ENCODE measurements around the gene RIOK2.
A peak's percentile ranks its signal among the peaks of the same experiment; 100 is the strongest.
"Not testable (repeated sequence)": the region's sequence is repeated elsewhere in the genome, so short reads cannot be mapped to it uniquely, and the experiment has no call there.

RIOK2 gene

DNA sequence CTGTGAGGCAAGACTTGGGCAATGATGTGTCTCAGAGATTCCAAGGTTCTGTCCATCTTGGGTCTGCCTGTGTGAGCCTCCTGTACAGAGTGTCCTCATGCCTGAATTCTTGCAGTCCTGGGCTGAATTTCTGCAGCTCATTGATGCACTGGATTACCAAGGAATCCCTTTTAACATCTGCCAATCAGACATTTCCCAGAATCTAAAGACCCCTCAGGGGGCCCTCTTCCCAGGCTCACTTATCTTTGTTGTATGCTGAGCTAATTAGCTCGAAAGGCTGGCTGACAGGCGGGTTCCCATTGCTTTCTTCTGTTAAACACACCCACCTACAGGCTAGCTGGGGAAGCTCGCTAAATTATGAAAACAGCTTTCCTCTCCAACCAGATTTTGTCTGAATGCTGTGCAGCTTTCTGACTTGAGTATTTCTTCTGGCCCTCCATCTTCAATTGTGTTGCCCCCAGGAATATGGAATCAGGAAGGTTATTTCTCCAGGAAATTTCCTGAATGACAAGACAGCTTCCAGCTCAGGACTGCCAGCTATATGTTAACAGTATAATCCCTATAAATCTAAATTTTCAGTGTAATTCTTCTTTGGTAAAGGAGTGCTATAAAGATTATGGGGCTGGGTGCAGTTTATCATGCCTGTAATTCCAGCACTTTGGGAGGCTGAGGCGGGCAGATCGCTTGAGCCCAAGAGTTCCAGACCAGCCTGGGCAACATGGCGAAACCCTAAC, 40.4 kb downstream of the RIOK2 start, which contains the start of gene LIX1:
LIX1 (minus strand) TSS at position 91 of the 734 bp plus-strand sequence; CDS start at position 56, 35 bp downstream.
- H3F3A ChIP-seq (ENCODE audit: insufficient read depth, low read length) = no peaks in the 10 kb centered on the region
- H4K20me1 ChIP-seq (ENCODE audit: insufficient read depth, low read length) = no peaks in the 10 kb centered on the region
- H3K27me3 ChIP-seq (ENCODE audit: insufficient read depth, low read length) = no peaks in the 10 kb centered on the region
- H3K4me3 ChIP-seq (ENCODE audit: low read depth, low read length, poor library complexity, severe bottlenecking) = no peak within 1 kb of the TSS
- H2AFZ ChIP-seq (ENCODE audit: low read length) = no peak within 1 kb of the TSS
- no peak within 1 kb of the TSS for H3K9ac ChIP-seq (ENCODE audit: low read length)
- H3K9me2 ChIP-seq (ENCODE audit: low read depth, low read length) = no peaks in the 10 kb centered on the region
- no peaks in the 10 kb centered on the region for H3K4me1 ChIP-seq (ENCODE audit: insufficient read depth, low read length, severe bottlenecking)
- H3K36me3 ChIP-seq (ENCODE audit: insufficient read depth, low read length) = no peaks in the 10 kb centered on the region
- H3K9me3 ChIP-seq (ENCODE audit: low read length) = no peaks in the 10 kb centered on the region
- TF ChIP-seq, protein P1, sequence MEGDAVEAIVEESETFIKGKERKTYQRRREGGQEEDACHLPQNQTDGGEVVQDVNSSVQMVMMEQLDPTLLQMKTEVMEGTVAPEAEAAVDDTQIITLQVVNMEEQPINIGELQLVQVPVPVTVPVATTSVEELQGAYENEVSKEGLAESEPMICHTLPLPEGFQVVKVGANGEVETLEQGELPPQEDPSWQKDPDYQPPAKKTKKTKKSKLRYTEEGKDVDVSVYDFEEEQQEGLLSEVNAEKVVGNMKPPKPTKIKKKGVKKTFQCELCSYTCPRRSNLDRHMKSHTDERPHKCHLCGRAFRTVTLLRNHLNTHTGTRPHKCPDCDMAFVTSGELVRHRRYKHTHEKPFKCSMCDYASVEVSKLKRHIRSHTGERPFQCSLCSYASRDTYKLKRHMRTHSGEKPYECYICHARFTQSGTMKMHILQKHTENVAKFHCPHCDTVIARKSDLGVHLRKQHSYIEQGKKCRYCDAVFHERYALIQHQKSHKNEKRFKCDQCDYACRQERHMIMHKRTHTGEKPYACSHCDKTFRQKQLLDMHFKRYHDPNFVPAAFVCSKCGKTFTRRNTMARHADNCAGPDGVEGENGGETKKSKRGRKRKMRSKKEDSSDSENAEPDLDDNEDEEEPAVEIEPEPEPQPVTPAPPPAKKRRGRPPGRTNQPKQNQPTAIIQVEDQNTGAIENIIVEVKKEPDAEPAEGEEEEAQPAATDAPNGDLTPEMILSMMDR (IDR thresholded peaks at IDR 0.05; ENCODE audit: low read length) = peak; percentile 66
- no peak for TF ChIP-seq EZH2 (IDR thresholded peaks at IDR 0.05; ENCODE audit: borderline replicate concordance, low read length)
- no peak within 1 kb of the TSS for H3K4me2 ChIP-seq (ENCODE audit: low read length)
- H3K27ac ChIP-seq (ENCODE audit: low read depth, low read length, poor library complexity, severe bottlenecking) = no peak within 1 kb of the TSS
- no peaks in the 10 kb centered on the region for H3K79me2 ChIP-seq (ENCODE audit: insufficient read depth, low read length)

DNA sequence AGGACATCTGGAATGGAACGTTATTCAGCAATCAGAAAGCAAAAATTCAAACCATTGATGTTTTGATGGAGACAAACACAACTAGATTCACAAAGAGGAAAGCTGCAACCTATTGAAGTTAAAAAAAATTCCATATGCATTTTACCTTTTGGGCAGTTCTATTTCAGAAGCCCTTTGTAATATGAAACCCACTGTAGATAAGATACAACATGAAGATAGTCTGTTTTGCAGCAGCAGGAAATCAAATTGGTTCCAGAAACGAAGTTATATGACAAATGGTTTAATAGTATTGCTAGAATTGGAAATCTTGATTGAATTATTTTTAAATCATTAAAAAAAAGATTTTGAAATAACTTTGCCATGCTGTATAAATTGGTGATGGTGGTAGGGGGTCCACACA, 41.5 kb downstream of the RIOK2 start:
- H3K36me3 ChIP-seq (ENCODE audit: insufficient read depth, low read length) = no peaks in the 10 kb centered on the region
- H2AFZ ChIP-seq (ENCODE audit: low read length) = no peak overlapping the region
- no peak overlapping the region for H3K27ac ChIP-seq (ENCODE audit: low read depth, low read length, poor library complexity, severe bottlenecking)
- H3K27me3 ChIP-seq (ENCODE audit: insufficient read depth, low read length) = no peaks in the 10 kb centered on the region
- no peak overlapping the region for H3K4me2 ChIP-seq (ENCODE audit: low read length)
- no peak overlapping the region for H3K4me3 ChIP-seq (ENCODE audit: low read depth, low read length, poor library complexity, severe bottlenecking)
- no peaks in the 10 kb centered on the region for H3K4me1 ChIP-seq (ENCODE audit: insufficient read depth, low read length, severe bottlenecking)
- H4K20me1 ChIP-seq (ENCODE audit: insufficient read depth, low read length) = no peaks in the 10 kb centered on the region
- no peaks in the 10 kb centered on the region for H3K79me2 ChIP-seq (ENCODE audit: insufficient read depth, low read length)
- no peaks in the 10 kb centered on the region for H3K9me3 ChIP-seq (ENCODE audit: low read length)
- H3K9me2 ChIP-seq (ENCODE audit: low read depth, low read length) = no peaks in the 10 kb centered on the region
- no peak overlapping the region for H3K9ac ChIP-seq (ENCODE audit: low read length)
- no peaks in the 10 kb centered on the region for H3F3A ChIP-seq (ENCODE audit: insufficient read depth, low read length)
- TF ChIP-seq, protein P1 (IDR thresholded peaks at IDR 0.05; ENCODE audit: low read length) = no peak
- TF ChIP-seq EZH2 (IDR thresholded peaks at IDR 0.05; ENCODE audit: borderline replicate concordance, low read length) = no peak

DNA sequence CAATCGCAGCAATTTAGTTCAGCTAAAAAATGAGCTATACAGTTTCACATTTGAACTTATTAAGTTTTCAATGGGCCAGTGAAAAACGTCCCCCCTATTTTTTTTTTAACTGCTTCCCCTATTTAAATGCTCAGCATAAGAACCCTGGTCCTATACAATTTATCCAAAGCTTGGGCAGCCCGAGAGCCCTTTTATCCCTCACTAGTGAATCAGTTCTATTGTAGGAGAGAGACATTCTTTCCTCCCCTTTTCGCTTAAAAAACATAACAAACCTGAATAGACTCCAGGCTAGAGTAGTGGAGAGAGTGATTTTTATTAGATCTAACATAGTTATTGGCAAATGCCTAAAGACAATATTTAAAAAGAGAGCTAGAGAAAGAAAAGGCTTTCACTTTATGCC, 42.0 kb downstream of the RIOK2 start:
- H3K27ac ChIP-seq (ENCODE audit: low read depth, low read length, poor library complexity, severe bottlenecking) = no peak overlapping the region
- H3K4me3 ChIP-seq (ENCODE audit: low read depth, low read length, poor library complexity, severe bottlenecking) = no peak overlapping the region
- H3K4me1 ChIP-seq (ENCODE audit: insufficient read depth, low read length, severe bottlenecking) = no peaks in the 10 kb centered on the region
- TF ChIP-seq EZH2 (IDR thresholded peaks at IDR 0.05; ENCODE audit: borderline replicate concordance, low read length) = no peak
- TF ChIP-seq, protein P1 (IDR thresholded peaks at IDR 0.05; ENCODE audit: low read length) = no peak
- no peaks in the 10 kb centered on the region for H3F3A ChIP-seq (ENCODE audit: insufficient read depth, low read length)
- H3K36me3 ChIP-seq (ENCODE audit: insufficient read depth, low read length) = no peaks in the 10 kb centered on the region
- no peak overlapping the region for H3K4me2 ChIP-seq (ENCODE audit: low read length)
- no peaks in the 10 kb centered on the region for H3K79me2 ChIP-seq (ENCODE audit: insufficient read depth, low read length)
- H3K9me3 ChIP-seq (ENCODE audit: low read length) = no peaks in the 10 kb centered on the region
- no peaks in the 10 kb centered on the region for H4K20me1 ChIP-seq (ENCODE audit: insufficient read depth, low read length)
- H3K9me2 ChIP-seq (ENCODE audit: low read depth, low read length) = no peaks in the 10 kb centered on the region
- no peaks in the 10 kb centered on the region for H3K27me3 ChIP-seq (ENCODE audit: insufficient read depth, low read length)
- no peak overlapping the region for H3K9ac ChIP-seq (ENCODE audit: low read length)
- H2AFZ ChIP-seq (ENCODE audit: low read length) = no peak overlapping the region

DNA sequence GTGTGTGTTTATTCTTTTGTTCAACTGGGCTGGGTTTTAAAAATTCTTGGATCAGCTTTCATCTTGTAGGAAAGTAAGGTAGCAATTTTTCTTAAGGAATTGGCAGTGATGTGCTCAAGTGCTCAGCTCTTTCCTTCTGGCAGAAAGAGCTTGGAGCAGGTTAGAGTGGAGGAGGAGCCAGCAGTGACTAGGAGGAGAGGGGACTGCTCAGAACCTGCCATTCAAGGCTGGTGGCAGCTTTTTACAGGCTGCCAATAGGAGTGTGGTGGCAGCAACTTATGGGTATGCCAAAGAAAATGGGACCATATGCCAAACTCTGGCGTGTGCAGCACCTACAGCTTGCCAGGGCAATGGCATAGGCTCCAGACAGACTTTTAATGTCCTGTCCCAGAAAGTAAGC, 42.8 kb downstream of the RIOK2 start:
- not testable (repeated sequence) for H3K4me2 ChIP-seq (ENCODE audit: low read length); H3K36me3 ChIP-seq (ENCODE audit: insufficient read depth, low read length); H3F3A ChIP-seq (ENCODE audit: insufficient read depth, low read length); H3K4me3 ChIP-seq (ENCODE audit: low read depth, low read length, poor library complexity, severe bottlenecking); H3K79me2 ChIP-seq (ENCODE audit: insufficient read depth, low read length); H3K9me3 ChIP-seq (ENCODE audit: low read length); H2AFZ ChIP-seq (ENCODE audit: low read length); H3K9ac ChIP-seq (ENCODE audit: low read length); H3K9me2 ChIP-seq (ENCODE audit: low read depth, low read length); H3K27me3 ChIP-seq (ENCODE audit: insufficient read depth, low read length); H4K20me1 ChIP-seq (ENCODE audit: insufficient read depth, low read length); H3K27ac ChIP-seq (ENCODE audit: low read depth, low read length, poor library complexity, severe bottlenecking); H3K4me1 ChIP-seq (ENCODE audit: insufficient read depth, low read length, severe bottlenecking)

Data from OCI-LY1 (cell line).